H9 (cell line): ENCODE results near the gene NPHS1. TPM values are rescaled to one million over a fixed set of nuclear protein-coding genes. Genes with fewer than 3 reads are reported as not detected.

ENCODE experiments used
- DNase-seq: peaks from one replicate; pipeline ENCODE4 v3.0.0-alpha.2; 2017
- H2AFZ ChIP-seq: one replicate; pipeline ENCODE4 v1.6.1; 2013; ENCODE audit warnings: mild to moderate bottlenecking, low read length, control low read depth, moderate library complexity
- H2AK5ac ChIP-seq: 2 replicates; pipeline ENCODE4 v1.6.1; 2013; ENCODE audit warnings: low read length, control low read depth, mixed read lengths; ENCODE audit not compliant: insufficient read length
- H2BK120ac ChIP-seq: one replicate; pipeline ENCODE4 v1.6.1; 2013; ENCODE audit warnings: low read depth, mild to moderate bottlenecking, low read length, control low read depth, inconsistent platforms; ENCODE audit not compliant: poor library complexity, severe bottlenecking
- H2BK12ac ChIP-seq: 2 replicates; pipeline ENCODE4 v1.6.1; 2013; ENCODE audit warnings: low read length, control low read depth, mixed read lengths, low read depth; ENCODE audit not compliant: insufficient read length
- H2BK15ac ChIP-seq: 2 replicates; pipeline ENCODE4 v1.6.1; 2013; ENCODE audit warnings: low read depth, low read length, control low read depth
- H2BK20ac ChIP-seq: one replicate; pipeline ENCODE4 v1.6.1; 2013; ENCODE audit warnings: low read depth, mild to moderate bottlenecking, low read length, control low read depth, inconsistent platforms; ENCODE audit not compliant: poor library complexity, severe bottlenecking
- H2BK5ac ChIP-seq: 2 replicates; pipeline ENCODE4 v1.6.1; 2013; ENCODE audit warnings: low read length, control low read depth, mixed read lengths; ENCODE audit not compliant: insufficient read length
- H3K14ac ChIP-seq: 2 replicates; pipeline ENCODE4 v1.6.1; 2013; ENCODE audit warnings: low read length, control low read depth; ENCODE audit not compliant: insufficient read depth
- H3K18ac ChIP-seq: 2 replicates; pipeline ENCODE4 v1.6.1; 2013; ENCODE audit warnings: low read depth, mild to moderate bottlenecking, mixed read lengths, low read length, control low read depth; ENCODE audit not compliant: insufficient read length
- H3K23ac ChIP-seq: 2 replicates; pipeline ENCODE4 v1.6.1; 2013; ENCODE audit warnings: low read length, control low read depth, mixed read lengths, low read depth; ENCODE audit not compliant: insufficient read length
- H3K23me2 ChIP-seq: 2 replicates; pipeline ENCODE4 v1.6.1; 2013; ENCODE audit warnings: low read depth, mild to moderate bottlenecking, mixed read lengths, low read length, control low read depth; ENCODE audit not compliant: insufficient read length, poor library complexity, severe bottlenecking
- H3K27ac ChIP-seq: 2 replicates; pipeline ENCODE4 v1.5.1; 2013; ENCODE audit warnings: low read length, control low read depth, mixed read lengths, low read depth; ENCODE audit not compliant: insufficient read length
- H3K27me3 ChIP-seq: 2 replicates; pipeline ENCODE4 v1.6.1; 2013; ENCODE audit warnings: low read length, control low read depth, inconsistent platforms; ENCODE audit not compliant: insufficient read depth
- H3K4ac ChIP-seq: 2 replicates; pipeline ENCODE4 v1.6.1; 2013; ENCODE audit warnings: low read depth, mild to moderate bottlenecking, control low read depth, inconsistent platforms, low read length, moderate library complexity
- H3K4me1 ChIP-seq: 2 replicates; pipeline ENCODE4 v1.6.1; 2013; ENCODE audit warnings: low read length, control low read depth, inconsistent platforms; ENCODE audit not compliant: insufficient read depth
- H3K4me2 ChIP-seq: 2 replicates; pipeline ENCODE4 v1.6.1; 2013; ENCODE audit warnings: low read length, control low read depth, mixed read lengths; ENCODE audit not compliant: insufficient read length, insufficient read depth
- H3K56ac ChIP-seq: 2 replicates; pipeline ENCODE4 v1.6.1; 2013; ENCODE audit warnings: low read depth, mild to moderate bottlenecking, mixed read lengths, low read length, control low read depth; ENCODE audit not compliant: insufficient read length
- H3K79me1 ChIP-seq: 2 replicates; pipeline ENCODE4 v1.6.1; 2013; ENCODE audit warnings: low read depth, mild to moderate bottlenecking, moderate library complexity, low read length, control low read depth, inconsistent platforms; ENCODE audit not compliant: insufficient read depth, poor library complexity, severe bottlenecking
- H3K79me2 ChIP-seq: 2 replicates; pipeline ENCODE4 v1.6.1; 2013; ENCODE audit warnings: low read length, control low read depth, inconsistent platforms; ENCODE audit not compliant: insufficient read depth
- H3K9ac ChIP-seq: 2 replicates; pipeline ENCODE4 v1.6.1; 2013; ENCODE audit warnings: low read length, control low read depth, mixed read lengths; ENCODE audit not compliant: insufficient read length; ENCODE audit errors: extremely low read depth
- H3K9me3 ChIP-seq: one replicate; pipeline ENCODE4 v1.6.1; 2013; ENCODE audit warnings: low read depth, low read length, inconsistent platforms; ENCODE audit not compliant: control insufficient read depth
- H3T11ph ChIP-seq: one replicate; pipeline ENCODE4 v1.6.1; 2013; ENCODE audit warnings: mild to moderate bottlenecking, low read length, control low read depth, inconsistent platforms
- H4K20me1 ChIP-seq: one replicate; pipeline ENCODE4 v1.6.1; 2013; ENCODE audit not compliant: control insufficient read depth, insufficient read length, insufficient read depth
- H4K5ac ChIP-seq: 2 replicates; pipeline ENCODE4 v1.6.1; 2013; ENCODE audit warnings: low read depth, mild to moderate bottlenecking, mixed read lengths, low read length, control low read depth; ENCODE audit not compliant: insufficient read length
- H4K8ac ChIP-seq: replicated peaks from 2 replicates; pipeline ENCODE4 v1.6.1; 2013; ENCODE audit warnings: low read length, control low read depth, mixed read lengths, low read depth; ENCODE audit not compliant: insufficient read length
- H4K91ac ChIP-seq: 2 replicates; pipeline ENCODE4 v1.6.1; 2013; ENCODE audit warnings: low read depth, mild to moderate bottlenecking, moderate library complexity, mixed read lengths, low read length, control low read depth; ENCODE audit not compliant: insufficient read length
- H3K27ac Mint-ChIP-seq, 3 experiments: 2 replicates in 2 of 3; 3 replicates in 1 of 3; pipeline ENCODE4 v1.8.0; 2020 to 2021; ENCODE audit warnings: mixed read lengths in 3 of 3, mild to moderate bottlenecking in 1 of 3, moderate library complexity in 1 of 3
- H3K27me3 Mint-ChIP-seq: 2 replicates; pipeline ENCODE4 v1.8.0; 2021; ENCODE audit warnings: low read depth, mild to moderate bottlenecking, moderate library complexity, mixed read lengths
- H3K36me3 Mint-ChIP-seq, 3 experiments: 2 replicates in 2 of 3; 3 replicates in 1 of 3; pipeline ENCODE4 v1.8.0; 2020 to 2021; ENCODE audit warnings: low read depth in 3 of 3, mixed read lengths in 3 of 3; ENCODE audit not compliant: insufficient read depth in 1 of 3
- H3K4me1 Mint-ChIP-seq, 2 experiments: 2 replicates each; pipeline ENCODE4 v1.8.0; 2020; ENCODE audit warnings: mixed read lengths in 2 of 2
- H3K4me3 Mint-ChIP-seq, 2 experiments: 2 replicates in 1 of 2; 3 replicates in 1 of 2; pipeline ENCODE4 v1.8.0; 2020 to 2021; ENCODE audit warnings: mild to moderate bottlenecking in 2 of 2, mixed read lengths in 2 of 2, moderate library complexity in 1 of 2
- H3K9me3 Mint-ChIP-seq, 2 experiments: 2 replicates in 1 of 2; 3 replicates in 1 of 2; pipeline ENCODE4 v1.8.0; 2020; ENCODE audit warnings: mild to moderate bottlenecking in 2 of 2, mixed read lengths in 2 of 2, moderate library complexity in 1 of 2
- WGBS: extraction: QIAGEN DNeasy Blood & Tissue Kit; methylation state at CpG from one replicate; pipeline ENCODE4 v1.1.7; 2013; ENCODE audit warnings: missing lambda C conversion rate, low lambda C conversion rate, mixed read lengths; ENCODE audit not compliant: insufficient read length; ENCODE audit errors: extremely low coverage; 5-methylcytosine and 5-hydroxymethylcytosine counted together
- total RNA-seq: library from RNA; stranded (reverse); gene quantifications from 2 replicates; pipeline ENCODE4 v1.2.1, GENCODE V29; 2021
- TF ChIP-seq, protein P1 (sequence below): fragments of 200-600 bp; sonication (generic); conservative IDR thresholded peaks from 3 replicates; pipeline ENCODE4 v1.8.0; 2021; ENCODE audit warnings: antibody characterized with exemption, mild to moderate bottlenecking

The NPHS1 gene
- total RNA-seq, 1 experiment from 2014 or later: 0.83 TPM

DNA sequence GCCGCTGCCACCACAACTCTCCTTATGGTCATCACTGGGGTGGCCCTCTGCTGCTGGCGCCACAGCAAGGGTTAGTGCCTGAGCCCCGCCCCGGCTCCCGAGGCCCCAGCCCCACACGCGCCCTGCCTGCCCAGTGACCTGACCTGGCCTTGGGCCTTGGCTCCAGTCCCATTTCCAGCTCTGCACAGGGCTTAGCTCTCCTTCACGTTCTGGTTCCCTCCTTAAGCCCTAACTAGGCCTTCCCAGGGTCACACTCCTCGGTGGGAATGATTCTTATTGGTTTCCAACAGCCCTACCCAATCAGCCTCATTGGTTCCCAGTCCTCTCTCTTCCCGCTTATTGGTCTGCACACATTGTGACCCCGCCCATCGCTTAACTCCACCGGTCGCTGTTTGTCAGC lies 10.2 kb upstream of the NPHS1 start:
- H3K36me3 Mint-ChIP-seq: peaks cover 3 to 5% (median 4%) of the 10 kb centered on the region in 3 experiments; a peak in 4 of 7 replicates
- DNase-seq: no peak
- no peak overlapping the region for H4K5ac ChIP-seq
- H2BK12ac ChIP-seq: no peak overlapping the region
- H3K18ac ChIP-seq: no peak overlapping the region
- TF ChIP-seq, protein P1, sequence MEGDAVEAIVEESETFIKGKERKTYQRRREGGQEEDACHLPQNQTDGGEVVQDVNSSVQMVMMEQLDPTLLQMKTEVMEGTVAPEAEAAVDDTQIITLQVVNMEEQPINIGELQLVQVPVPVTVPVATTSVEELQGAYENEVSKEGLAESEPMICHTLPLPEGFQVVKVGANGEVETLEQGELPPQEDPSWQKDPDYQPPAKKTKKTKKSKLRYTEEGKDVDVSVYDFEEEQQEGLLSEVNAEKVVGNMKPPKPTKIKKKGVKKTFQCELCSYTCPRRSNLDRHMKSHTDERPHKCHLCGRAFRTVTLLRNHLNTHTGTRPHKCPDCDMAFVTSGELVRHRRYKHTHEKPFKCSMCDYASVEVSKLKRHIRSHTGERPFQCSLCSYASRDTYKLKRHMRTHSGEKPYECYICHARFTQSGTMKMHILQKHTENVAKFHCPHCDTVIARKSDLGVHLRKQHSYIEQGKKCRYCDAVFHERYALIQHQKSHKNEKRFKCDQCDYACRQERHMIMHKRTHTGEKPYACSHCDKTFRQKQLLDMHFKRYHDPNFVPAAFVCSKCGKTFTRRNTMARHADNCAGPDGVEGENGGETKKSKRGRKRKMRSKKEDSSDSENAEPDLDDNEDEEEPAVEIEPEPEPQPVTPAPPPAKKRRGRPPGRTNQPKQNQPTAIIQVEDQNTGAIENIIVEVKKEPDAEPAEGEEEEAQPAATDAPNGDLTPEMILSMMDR: no peak
- H2AK5ac ChIP-seq: no peak overlapping the region
- H3K4me2 ChIP-seq: no peak overlapping the region
- H3K23me2 ChIP-seq: peaks cover 8% of the 10 kb centered on the region
- no peak overlapping the region for H2BK120ac ChIP-seq
- peaks cover 7 to 11% of the 10 kb centered on the region in 2 experiments for H3K4me1 Mint-ChIP-seq
- no peak overlapping the region for H3K14ac ChIP-seq
- H3K79me2 ChIP-seq: no peaks in the 10 kb centered on the region
- no peaks in the 10 kb centered on the region; a peak in 1 of 5 replicates for H3K9me3 Mint-ChIP-seq
- H3K79me1 ChIP-seq: no peaks in the 10 kb centered on the region
- H2BK15ac ChIP-seq: no peak overlapping the region
- H2BK5ac ChIP-seq: no peak overlapping the region
- H2BK20ac ChIP-seq: no peak overlapping the region
- no peak overlapping the region for H3K23ac ChIP-seq
- no peak overlapping the region for H2AFZ ChIP-seq
- H3K27ac ChIP-seq: no peak overlapping the region
- no peak overlapping the region; a peak in 2 of 5 replicates for H3K4me3 Mint-ChIP-seq
- H3T11ph ChIP-seq: no peak overlapping the region
- H3K9me3 ChIP-seq: no peaks in the 10 kb centered on the region
- H4K91ac ChIP-seq: no peak overlapping the region
- H3K56ac ChIP-seq: no peak overlapping the region
- H3K4me1 ChIP-seq: no peaks in the 10 kb centered on the region
- no peak overlapping the region for H3K4ac ChIP-seq
- H3K9ac ChIP-seq: no peak overlapping the region
- H4K20me1 ChIP-seq: no peaks in the 10 kb centered on the region
- peaks cover 4% of the 10 kb centered on the region; the same call in 1 of the 2 replicates for H3K27me3 ChIP-seq
- H3K27me3 Mint-ChIP-seq: peaks cover 91% of the 10 kb centered on the region
- no CpG with 5 or more reads among the region's 14 CpGs for WGBS
- no peak overlapping the region for H4K8ac ChIP-seq
- no peak overlapping the region for H3K27ac Mint-ChIP-seq
